ENCODE measurements around the gene SP3.

DNA sequence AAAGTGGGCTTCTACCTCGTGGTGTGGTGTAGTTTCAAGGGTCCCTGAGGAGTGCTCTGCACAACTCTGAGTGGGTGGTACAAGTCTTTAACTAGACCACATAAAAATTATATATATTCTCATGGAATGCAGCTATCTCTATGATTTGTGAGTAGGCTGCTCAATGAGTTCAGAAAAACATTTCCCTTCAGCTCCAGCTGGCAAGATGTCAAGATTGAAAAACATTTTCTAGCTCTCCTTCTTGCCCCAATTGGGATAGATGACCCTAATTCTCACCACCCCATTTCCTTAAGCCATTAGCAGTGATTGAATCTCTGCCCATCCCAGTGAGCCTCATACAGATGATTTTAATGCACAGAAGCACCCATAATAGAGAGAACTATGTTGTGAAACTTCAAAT is 28.3 kb upstream of the SP3 start:
- TF ChIP-seq POLR2A (IDR thresholded peaks at IDR 0.05), result no peak
- TF ChIP-seq, protein P1, sequence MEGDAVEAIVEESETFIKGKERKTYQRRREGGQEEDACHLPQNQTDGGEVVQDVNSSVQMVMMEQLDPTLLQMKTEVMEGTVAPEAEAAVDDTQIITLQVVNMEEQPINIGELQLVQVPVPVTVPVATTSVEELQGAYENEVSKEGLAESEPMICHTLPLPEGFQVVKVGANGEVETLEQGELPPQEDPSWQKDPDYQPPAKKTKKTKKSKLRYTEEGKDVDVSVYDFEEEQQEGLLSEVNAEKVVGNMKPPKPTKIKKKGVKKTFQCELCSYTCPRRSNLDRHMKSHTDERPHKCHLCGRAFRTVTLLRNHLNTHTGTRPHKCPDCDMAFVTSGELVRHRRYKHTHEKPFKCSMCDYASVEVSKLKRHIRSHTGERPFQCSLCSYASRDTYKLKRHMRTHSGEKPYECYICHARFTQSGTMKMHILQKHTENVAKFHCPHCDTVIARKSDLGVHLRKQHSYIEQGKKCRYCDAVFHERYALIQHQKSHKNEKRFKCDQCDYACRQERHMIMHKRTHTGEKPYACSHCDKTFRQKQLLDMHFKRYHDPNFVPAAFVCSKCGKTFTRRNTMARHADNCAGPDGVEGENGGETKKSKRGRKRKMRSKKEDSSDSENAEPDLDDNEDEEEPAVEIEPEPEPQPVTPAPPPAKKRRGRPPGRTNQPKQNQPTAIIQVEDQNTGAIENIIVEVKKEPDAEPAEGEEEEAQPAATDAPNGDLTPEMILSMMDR (IDR thresholded peaks at IDR 0.05), result no peak

Data from right lobe of liver (tissue), 4 donors.